GM21529 (cell line): ENCODE measurements around the gene AK9.

Experiments used
- ATAC-seq: cut with Tn5 transposase; IDR thresholded peaks from one replicate; pipeline ENCODE4 v1.9.1; 2021; ENCODE audit not compliant: unreplicated experiment

AK9 gene

DNA sequence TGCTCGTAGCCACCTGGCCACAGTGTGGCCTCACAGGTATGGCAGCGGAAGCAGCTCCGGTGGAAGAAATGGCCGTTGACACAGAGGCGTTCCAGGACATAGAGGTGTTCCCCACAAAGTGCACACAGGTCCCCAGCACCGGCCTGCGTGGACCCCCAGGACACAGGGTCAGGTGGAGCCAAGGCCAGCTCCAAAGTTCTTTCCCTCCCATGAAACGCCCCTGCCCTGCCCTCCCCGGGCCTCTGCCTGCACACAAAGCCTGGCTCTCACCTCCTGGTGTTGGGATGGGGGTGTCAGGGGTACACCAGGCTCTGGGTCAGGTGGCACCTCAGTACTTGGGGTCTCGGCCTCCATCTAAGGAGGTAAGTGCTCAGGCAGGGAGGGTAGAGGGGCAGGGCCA lies 243.9 kb downstream of the AK9 start:
- no peak for ATAC-seq

DNA sequence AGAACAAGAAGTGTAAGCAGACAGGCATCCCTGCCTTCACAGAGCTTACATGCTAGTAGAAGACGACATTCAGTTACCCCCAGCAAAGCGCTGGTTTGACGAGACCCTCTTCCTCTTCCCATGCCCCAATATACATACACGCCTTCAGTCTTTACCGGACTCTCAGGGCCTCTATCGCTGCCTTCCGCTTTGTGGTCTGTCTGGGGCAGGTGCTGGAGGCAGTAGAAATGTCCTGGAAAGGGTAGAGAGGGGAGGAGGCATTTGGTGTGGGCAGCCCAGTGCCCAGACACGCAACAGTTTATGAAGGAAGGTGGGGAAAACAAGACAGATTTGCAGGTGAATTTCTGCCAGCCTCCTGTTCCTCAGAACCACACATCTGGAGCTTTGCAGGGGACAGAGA lies 244.5 kb downstream of the AK9 start:
- no peak for ATAC-seq

DNA sequence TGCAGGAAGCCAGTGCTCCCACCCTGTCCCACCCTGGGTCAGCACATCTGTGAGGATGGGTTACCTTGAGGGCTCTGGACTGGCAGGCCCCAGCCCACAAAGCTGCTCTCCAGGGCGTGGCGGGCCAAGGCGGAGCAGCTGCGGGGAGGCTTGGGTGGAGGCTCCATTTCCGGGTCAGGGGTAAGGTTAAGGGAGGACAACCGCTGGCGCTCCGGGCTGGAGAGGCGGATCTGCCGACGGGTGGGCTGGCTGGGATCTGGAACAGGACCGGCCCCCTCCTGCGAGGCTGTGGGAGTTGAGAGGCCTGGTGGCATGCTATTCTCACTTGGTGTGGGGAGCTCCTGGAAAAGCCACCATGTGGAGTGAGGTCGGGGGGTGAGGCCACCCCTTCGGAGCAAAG lies 244.9 kb downstream of the AK9 start:
- no peak for ATAC-seq

DNA sequence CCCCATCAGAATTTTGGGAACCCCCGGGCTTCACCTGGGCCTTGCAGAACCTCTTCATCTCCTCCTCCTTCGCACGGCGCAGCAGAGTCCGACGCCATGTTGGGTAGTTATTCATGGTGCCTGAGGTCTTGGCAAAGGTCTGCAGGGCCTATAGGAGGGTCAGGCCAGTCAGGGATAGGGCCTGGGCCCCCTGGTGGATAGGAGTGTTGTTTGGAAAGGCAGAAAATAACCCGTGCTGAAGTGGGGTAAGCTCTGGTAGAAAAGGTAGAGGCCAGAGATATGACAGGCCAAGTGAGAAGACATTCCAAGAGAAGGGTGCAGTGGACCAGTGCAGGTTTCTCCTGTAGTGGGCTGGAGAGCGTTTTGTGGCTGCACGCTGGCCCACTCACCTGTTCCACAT lies 245.6 kb downstream of the AK9 start:
- ATAC-seq: no peak

DNA sequence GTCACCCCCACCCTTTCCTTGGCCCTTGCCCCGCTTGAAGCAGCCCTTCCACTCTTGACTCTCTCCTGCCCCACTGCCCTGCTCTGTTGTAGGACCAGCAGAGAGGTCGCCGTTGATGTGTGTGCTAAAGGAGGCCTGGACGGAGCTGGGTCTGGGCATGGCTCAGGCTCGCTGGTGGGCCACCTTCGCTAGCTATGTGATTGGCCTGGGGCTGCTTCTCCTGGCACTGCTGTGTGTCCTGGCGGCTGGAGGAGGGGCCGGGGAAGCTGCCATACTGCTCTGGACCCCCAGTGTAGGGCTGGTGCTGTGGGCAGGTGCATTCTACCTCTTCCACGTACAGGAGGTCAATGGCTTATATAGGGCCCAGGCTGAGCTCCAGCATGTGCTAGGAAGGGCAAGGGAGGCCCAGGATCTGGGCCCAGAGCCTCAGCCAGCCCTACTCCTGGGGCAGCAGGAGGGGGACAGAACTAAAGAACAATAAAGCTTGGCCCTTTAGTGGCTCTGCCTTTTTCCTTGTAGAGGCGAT lies 247.5 kb downstream of the AK9 start:
- no peak for ATAC-seq
